Measurements from ENCODE around the gene CPEB1. TPM values are rescaled to one million over a fixed set of nuclear protein-coding genes. Genes with fewer than 3 reads are reported as not detected.

The CPEB1 gene
- total RNA-seq (2014; rRNA removed; shearing (Covaris generic)) = 7.0 and 9.4 TPM in 2 replicates
- polyA plus RNA-seq (2016; fragmentation: Nextera tagmentation; extraction: Ambion mirVana) = 4.1 and 5.2 TPM in 2 replicates
- long read RNA-seq, partial matches to known transcripts = 0 of 7 reads
- long read RNA-seq, other reads (novel, unspliced or antisense) = 3 of 7 reads

DNA sequence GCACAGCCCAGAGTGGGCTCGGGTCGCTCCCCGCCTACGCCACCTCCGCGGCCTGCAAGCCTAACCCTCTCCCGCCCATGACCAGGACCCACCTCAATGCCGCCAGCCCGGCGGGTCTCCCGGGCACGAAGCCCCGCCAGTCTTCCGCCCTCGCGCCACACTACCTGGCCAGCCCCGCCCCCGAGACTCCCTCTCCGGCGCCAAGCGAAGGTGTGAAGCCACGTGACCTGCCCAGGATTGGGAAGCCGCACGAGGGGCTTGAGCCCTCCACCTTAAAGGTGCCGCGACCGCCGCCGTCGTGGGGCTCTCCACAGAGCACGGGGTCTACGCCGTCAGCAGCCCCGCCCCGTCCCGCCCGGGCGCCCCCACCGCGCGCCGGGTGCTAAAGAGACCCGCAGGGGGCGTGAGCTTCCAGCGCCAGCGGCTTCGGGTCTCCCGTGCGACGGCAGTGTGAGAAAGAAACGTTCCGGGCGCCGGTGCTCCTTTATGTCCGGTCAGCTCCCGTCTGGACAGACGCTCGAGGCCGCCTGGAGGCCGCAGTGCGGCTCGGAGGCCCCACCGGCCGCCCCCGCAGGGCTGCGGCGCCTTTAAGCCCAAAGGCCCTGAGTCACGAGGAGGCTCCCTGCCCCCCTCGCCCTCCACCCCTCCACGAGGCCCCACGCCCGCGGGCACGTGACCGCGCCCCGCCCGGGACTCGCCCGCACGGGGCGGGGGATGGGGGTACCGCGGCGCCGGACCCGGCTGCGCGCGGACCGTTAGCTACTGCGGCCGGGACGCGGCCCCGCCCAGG is at the start of gene CPEB1:
CPEB1 (minus strand) TSS at position 319 of the 790 bp plus-strand sequence. CDS start 18,904 bp downstream, outside the sequence.
- Mint-ChIP-seq H3K4me3 (peak within 1 kb of the TSS; percentile 71), H3K4me1 (peaks cover 4% of the 10 kb centered on the region), H3K36me3 (ENCODE audit: low read depth) (no peaks in the 10 kb centered on the region), H3K9me3 (peaks cover 3% of the 10 kb centered on the region; the same call in 2 of the 3 replicates), H3K27me3 (ENCODE audit: insufficient read depth, low read depth, poor library complexity) (peaks cover 53% of the 10 kb centered on the region), H3K27ac (no peak within 1 kb of the TSS)
- no peaks in the 10 kb centered on the region for H3K79me2 ChIP-seq (replicated peaks; ENCODE audit: insufficient read depth)
- no peaks in the 10 kb centered on the region for H3K36me3 ChIP-seq (ENCODE audit: insufficient read depth)
- peak; percentile 75 for DNase-seq (ENCODE audit: low spot score)
- peak within 1 kb of the TSS; percentile 62 for H3K4me3 ChIP-seq
- H3K4me2 ChIP-seq = peak within 1 kb of the TSS; percentile 89
- peak within 1 kb of the TSS; percentile 94 for H2AFZ ChIP-seq
- TF ChIP-seq, protein P1, sequence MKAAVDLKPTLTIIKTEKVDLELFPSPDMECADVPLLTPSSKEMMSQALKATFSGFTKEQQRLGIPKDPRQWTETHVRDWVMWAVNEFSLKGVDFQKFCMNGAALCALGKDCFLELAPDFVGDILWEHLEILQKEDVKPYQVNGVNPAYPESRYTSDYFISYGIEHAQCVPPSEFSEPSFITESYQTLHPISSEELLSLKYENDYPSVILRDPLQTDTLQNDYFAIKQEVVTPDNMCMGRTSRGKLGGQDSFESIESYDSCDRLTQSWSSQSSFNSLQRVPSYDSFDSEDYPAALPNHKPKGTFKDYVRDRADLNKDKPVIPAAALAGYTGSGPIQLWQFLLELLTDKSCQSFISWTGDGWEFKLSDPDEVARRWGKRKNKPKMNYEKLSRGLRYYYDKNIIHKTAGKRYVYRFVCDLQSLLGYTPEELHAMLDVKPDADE (IDR thresholded peaks at IDR 0.05) = no peak
- TF ChIP-seq, protein P2, sequence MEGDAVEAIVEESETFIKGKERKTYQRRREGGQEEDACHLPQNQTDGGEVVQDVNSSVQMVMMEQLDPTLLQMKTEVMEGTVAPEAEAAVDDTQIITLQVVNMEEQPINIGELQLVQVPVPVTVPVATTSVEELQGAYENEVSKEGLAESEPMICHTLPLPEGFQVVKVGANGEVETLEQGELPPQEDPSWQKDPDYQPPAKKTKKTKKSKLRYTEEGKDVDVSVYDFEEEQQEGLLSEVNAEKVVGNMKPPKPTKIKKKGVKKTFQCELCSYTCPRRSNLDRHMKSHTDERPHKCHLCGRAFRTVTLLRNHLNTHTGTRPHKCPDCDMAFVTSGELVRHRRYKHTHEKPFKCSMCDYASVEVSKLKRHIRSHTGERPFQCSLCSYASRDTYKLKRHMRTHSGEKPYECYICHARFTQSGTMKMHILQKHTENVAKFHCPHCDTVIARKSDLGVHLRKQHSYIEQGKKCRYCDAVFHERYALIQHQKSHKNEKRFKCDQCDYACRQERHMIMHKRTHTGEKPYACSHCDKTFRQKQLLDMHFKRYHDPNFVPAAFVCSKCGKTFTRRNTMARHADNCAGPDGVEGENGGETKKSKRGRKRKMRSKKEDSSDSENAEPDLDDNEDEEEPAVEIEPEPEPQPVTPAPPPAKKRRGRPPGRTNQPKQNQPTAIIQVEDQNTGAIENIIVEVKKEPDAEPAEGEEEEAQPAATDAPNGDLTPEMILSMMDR (conservative IDR thresholded peaks at IDR 0.05; ENCODE audit: low read depth in 2 of 2) = peak in 1 of 2 experiments; percentile 35; a peak in 1 of 4 replicates
- TF ChIP-seq JUNB (IDR thresholded peaks at IDR 0.05; ENCODE audit: unreplicated experiment) (no peak), EZH2 (IDR thresholded peaks at IDR 0.05; ENCODE audit: low read depth, unreplicated experiment) (no peak)
- TF ChIP-seq, protein P3, sequence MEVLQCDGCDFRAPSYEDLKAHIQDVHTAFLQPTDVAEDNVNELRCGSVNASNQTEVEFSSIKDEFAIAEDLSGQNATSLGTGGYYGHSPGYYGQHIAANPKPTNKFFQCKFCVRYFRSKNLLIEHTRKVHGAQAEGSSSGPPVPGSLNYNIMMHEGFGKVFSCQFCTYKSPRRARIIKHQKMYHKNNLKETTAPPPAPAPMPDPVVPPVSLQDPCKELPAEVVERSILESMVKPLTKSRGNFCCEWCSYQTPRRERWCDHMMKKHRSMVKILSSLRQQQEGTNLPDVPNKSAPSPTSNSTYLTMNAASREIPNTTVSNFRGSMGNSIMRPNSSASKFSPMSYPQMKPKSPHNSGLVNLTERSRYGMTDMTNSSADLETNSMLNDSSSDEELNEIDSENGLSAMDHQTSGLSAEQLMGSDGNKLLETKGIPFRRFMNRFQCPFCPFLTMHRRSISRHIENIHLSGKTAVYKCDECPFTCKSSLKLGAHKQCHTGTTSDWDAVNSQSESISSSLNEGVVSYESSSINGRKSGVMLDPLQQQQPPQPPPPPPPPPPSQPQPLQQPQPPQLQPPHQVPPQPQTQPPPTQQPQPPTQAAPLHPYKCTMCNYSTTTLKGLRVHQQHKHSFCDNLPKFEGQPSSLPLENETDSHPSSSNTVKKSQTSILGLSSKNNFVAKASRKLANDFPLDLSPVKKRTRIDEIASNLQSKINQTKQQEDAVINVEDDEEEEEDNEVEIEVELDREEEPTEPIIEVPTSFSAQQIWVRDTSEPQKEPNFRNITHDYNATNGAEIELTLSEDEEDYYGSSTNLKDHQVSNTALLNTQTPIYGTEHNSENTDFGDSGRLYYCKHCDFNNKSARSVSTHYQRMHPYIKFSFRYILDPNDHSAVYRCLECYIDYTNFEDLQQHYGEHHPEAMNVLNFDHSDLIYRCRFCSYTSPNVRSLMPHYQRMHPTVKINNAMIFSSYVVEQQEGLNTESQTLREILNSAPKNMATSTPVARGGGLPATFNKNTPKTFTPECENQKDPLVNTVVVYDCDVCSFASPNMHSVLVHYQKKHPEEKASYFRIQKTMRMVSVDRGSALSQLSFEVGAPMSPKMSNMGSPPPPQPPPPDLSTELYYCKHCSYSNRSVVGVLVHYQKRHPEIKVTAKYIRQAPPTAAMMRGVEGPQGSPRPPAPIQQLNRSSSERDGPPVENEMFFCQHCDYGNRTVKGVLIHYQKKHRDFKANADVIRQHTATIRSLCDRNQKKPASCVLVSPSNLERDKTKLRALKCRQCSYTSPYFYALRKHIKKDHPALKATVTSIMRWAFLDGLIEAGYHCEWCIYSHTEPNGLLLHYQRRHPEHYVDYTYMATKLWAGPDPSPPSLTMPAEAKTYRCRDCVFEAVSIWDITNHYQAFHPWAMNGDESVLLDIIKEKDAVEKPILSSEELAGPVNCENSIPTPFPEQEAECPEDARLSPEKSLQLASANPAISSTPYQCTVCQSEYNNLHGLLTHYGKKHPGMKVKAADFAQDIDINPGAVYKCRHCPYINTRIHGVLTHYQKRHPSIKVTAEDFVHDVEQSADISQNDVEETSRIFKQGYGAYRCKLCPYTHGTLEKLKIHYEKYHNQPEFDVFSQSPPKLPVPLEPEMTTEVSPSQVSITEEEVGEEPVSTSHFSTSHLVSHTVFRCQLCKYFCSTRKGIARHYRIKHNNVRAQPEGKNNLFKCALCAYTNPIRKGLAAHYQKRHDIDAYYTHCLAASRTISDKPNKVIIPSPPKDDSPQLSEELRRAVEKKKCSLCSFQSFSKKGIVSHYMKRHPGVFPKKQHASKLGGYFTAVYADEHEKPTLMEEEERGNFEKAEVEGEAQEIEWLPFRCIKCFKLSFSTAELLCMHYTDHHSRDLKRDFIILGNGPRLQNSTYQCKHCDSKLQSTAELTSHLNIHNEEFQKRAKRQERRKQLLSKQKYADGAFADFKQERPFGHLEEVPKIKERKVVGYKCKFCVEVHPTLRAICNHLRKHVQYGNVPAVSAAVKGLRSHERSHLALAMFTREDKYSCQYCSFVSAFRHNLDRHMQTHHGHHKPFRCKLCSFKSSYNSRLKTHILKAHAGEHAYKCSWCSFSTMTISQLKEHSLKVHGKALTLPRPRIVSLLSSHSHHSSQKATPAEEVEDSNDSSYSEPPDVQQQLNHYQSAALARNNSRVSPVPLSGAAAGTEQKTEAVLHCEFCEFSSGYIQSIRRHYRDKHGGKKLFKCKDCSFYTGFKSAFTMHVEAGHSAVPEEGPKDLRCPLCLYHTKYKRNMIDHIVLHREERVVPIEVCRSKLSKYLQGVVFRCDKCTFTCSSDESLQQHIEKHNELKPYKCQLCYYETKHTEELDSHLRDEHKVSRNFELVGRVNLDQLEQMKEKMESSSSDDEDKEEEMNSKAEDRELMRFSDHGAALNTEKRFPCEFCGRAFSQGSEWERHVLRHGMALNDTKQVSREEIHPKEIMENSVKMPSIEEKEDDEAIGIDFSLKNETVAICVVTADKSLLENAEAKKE (CRISPR knock-in tag; IDR thresholded peaks at IDR 0.05) = no peak
- peaks cover 8% of the 10 kb centered on the region; the same call in 1 of the 2 replicates for H3K4me1 ChIP-seq (ENCODE audit: insufficient read depth)
- no peaks in the 10 kb centered on the region for H4K20me1 ChIP-seq (replicated peaks; ENCODE audit: insufficient read depth)
- peaks cover 65% of the 10 kb centered on the region for H3K27me3 ChIP-seq (ENCODE audit: insufficient read depth)
- no peaks in the 10 kb centered on the region for H3K9me2 ChIP-seq (ENCODE audit: insufficient read depth)
- peak; percentile 37 for ATAC-seq
- no peak within 1 kb of the TSS for H3K27ac ChIP-seq (ENCODE audit: low read depth)
- peaks cover 9% of the 10 kb centered on the region; the same call in 1 of the 2 replicates for H3F3A ChIP-seq (replicated peaks; ENCODE audit: low read depth)
